Measurements from ENCODE around the gene CA5A.
A peak's percentile ranks its signal among the peaks of the same experiment; 100 is the strongest.
"Not testable (repeated sequence)": the region's sequence is repeated elsewhere in the genome, so short reads cannot be mapped to it uniquely, and the experiment has no call there.

DNA sequence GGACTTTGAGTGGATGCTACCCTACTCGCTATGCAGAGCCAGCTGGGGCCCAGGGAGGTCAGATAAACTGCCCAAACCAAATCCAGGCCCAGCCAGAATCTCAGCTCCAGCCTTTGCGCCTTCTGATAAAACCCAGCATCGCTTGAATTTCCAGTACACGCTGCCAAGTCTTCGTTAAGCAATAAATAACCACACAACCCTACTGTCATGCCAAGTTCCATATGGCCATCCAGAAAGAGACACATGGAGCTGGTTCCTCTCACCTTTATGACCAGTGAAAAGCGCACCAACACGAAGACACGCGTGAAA, 73.0 kb downstream of the CA5A start:
- TF ChIP-seq, protein P1, sequence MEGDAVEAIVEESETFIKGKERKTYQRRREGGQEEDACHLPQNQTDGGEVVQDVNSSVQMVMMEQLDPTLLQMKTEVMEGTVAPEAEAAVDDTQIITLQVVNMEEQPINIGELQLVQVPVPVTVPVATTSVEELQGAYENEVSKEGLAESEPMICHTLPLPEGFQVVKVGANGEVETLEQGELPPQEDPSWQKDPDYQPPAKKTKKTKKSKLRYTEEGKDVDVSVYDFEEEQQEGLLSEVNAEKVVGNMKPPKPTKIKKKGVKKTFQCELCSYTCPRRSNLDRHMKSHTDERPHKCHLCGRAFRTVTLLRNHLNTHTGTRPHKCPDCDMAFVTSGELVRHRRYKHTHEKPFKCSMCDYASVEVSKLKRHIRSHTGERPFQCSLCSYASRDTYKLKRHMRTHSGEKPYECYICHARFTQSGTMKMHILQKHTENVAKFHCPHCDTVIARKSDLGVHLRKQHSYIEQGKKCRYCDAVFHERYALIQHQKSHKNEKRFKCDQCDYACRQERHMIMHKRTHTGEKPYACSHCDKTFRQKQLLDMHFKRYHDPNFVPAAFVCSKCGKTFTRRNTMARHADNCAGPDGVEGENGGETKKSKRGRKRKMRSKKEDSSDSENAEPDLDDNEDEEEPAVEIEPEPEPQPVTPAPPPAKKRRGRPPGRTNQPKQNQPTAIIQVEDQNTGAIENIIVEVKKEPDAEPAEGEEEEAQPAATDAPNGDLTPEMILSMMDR (IDR thresholded peaks at IDR 0.05): not testable (repeated sequence)
- not testable (repeated sequence) for TF ChIP-seq POLR2A (IDR thresholded peaks at IDR 0.05)
- peak; percentile 82 to 92 (median 90) for TF ChIP-seq POLR2AphosphoS5 (IDR thresholded peaks at IDR 0.05)
- TF ChIP-seq EP300 (IDR thresholded peaks at IDR 0.05): peak; percentile 71 to 90 (median 83)

Data from sigmoid colon (tissue), 4 donors.